Adrenal gland (tissue), 12 donors: ENCODE data around the gene ST3GAL3. TPM values are rescaled to one million over a fixed set of nuclear protein-coding genes. Genes with fewer than 3 reads are reported as not detected.

Experiments used
- DNase-seq, 7 donors: peaks; one replicate each; pipeline ENCODE4 v3.0.0-alpha.2; 2019 to 2020
- H3K27ac ChIP-seq, 5 donors: fragments of 200-600 bp; sonication (generic) in 4 of 5; 1 replicate in 3 of 5; 2 replicates in 2 of 5; pipeline versions ENCODE4 v1.5.1 to v1.8.0; 2016 to 2020; ENCODE audit warnings: mild to moderate bottlenecking in 1 of 5
- H3K27me3 ChIP-seq: fragments of 200-600 bp; 2 replicates; pipeline ENCODE4 v1.8.0; 2021
- H3K36me3 ChIP-seq, 2 donors: fragments of 200-600 bp; replicated peaks in 1 of 2; 1 replicate in 1 of 2; 2 replicates in 1 of 2; pipeline versions ENCODE4 v1.5.1 to v1.8.0; 2018 to 2022
- H3K4me1 ChIP-seq, 2 donors: fragments of 200-600 bp; replicated peaks in 1 of 2; 1 replicate in 1 of 2; 2 replicates in 1 of 2; pipeline versions ENCODE4 v1.5.1 to v1.8.0; 2018 to 2021
- H3K4me3 ChIP-seq, 4 donors: fragments of 200-600 bp; sonication (generic) in 3 of 4; one replicate each; pipeline ENCODE4 v1.5.1; 2016 to 2018
- H3K9me3 ChIP-seq, 3 donors: fragments of 200-600 bp; sonication (generic) in 1 of 3; replicated peaks in 1 of 3; 1 replicate in 2 of 3; 2 replicates in 1 of 3; pipeline versions ENCODE4 v1.5.1 to v1.8.0; 2016 to 2021
- CTCF ChIP-seq, 6 experiments: fragments of 450-650 bp in 4 of 6; fragments of 200-600 bp in 2 of 6; sonication (generic) in 1 of 6; IDR thresholded peaks; 1 replicate in 5 of 6; 2 replicates in 1 of 6; pipeline versions ENCODE4 v1.5.1 to v1.8.0; 2016 to 2021; ENCODE audit warnings: antibody characterized with exemption in 6 of 6, mild to moderate bottlenecking in 2 of 6, moderate library complexity in 1 of 6
- POLR2A ChIP-seq, 2 donors: fragments of 450-650 bp; IDR thresholded peaks; one replicate each; pipeline ENCODE4 v1.6.1; 2017; ENCODE audit warnings: antibody characterized with exemption in 2 of 2, mild to moderate bottlenecking in 2 of 2, moderate library complexity in 1 of 2
- WGBS, 4 donors: extraction: QIAGEN DNeasy Blood & Tissue Kit in 2 of 4; methylation state at CpG; one replicate each; pipeline versions ENCODE4 v1.1.5 to v1.1.7; 2013 to 2017; 5-methylcytosine and 5-hydroxymethylcytosine counted together
- intact Hi-C, 2 donors: fragments of 100-400 bp; cut with DNase I; formaldehyde crosslinking; loops; one replicate each; pipeline versions ENCODE4 v1.14.1 to v1.15.0; 2022 to 2023
- polyA plus RNA-seq, 3 donors: library from polyadenylated mRNA; stranded (reverse); fragments of 200-250 nt in 2 of 3; fragments of 350-450 nt in 1 of 3; fragmentation: Illumina TruSeq in 1 of 3; extraction: RNeasy Lipid Tissue Mini Kit (QIAGEN cat#74804) in 1 of 3; gene quantifications; one replicate each; pipeline ENCODE4 v1.2.3, GENCODE V29; 2013 to 2014
- total RNA-seq, 9 donors: library from RNA; depleted of rRNA in 4 of 9; stranded (reverse); fragments of >200 nt in 4 of 9; fragments of 120-200 nt in 1 of 9; fragmentation: NEBNext Ultra II Directional in 1 of 9; extraction: Animal tissue kit (Norgen Biotek cat#: 25700) in 1 of 9; gene quantifications; one replicate each; pipeline versions ENCODE4 v1.1.0 to v1.2.4, GENCODE V29; 2013 to 2023
- donor health status: healthy with polysubstance abuse.
- donor health status: Bipolar disorder and iron deficiency.
- donor health status: DM: yes; HTN: yes; CAD: no.
- donor health status: DM: no; HTN: no; CAD: no.
- donor health status: DM: no; HTN: no; CAD: no.
- donor health status: DM: yes; HTN: yes; CAD: no.

The ST3GAL3 gene
- total and polyA plus RNA-seq, 12 donors, result 15.6 to 47.5 (median 27.7) TPM

GRCh38 chr1:43938383-43938782 is 231.0 kb downstream of the ST3GAL3 start:
- WGBS, 4 donors, result 81 to 88% (median 85%) methylated on average over 10 of the region's 10 CpGs
- H3K27ac ChIP-seq, result no peak overlapping the region
- no peaks in the 10 kb centered on the region for H3K27me3 ChIP-seq
- TF ChIP-seq CTCF (IDR thresholded peaks at IDR 0.05) (no peak), POLR2A (IDR thresholded peaks at IDR 0.05) (no peak)
- intact Hi-C loops, result loop anchor here in 1 of 2 donors (10.0 kb wide), 1 partner anchor 404 kb away; the partner anchor contains the start of gene PTPRF
- H3K4me3 ChIP-seq, result no peak overlapping the region
- H3K4me1 ChIP-seq, result peaks cover 4 to 11% of the 10 kb centered on the region in 2 donors
- no peak for DNase-seq
- H3K36me3 ChIP-seq, result no peaks in the 10 kb centered on the region
- no peaks in the 10 kb centered on the region for H3K9me3 ChIP-seq

GRCh38 chr1:43938892-43939587 is 231.7 kb downstream of the ST3GAL3 start:
- no peaks in the 10 kb centered on the region for H3K9me3 ChIP-seq
- TF ChIP-seq CTCF (IDR thresholded peaks at IDR 0.05) (no peak), POLR2A (IDR thresholded peaks at IDR 0.05) (no peak)
- no peaks in the 10 kb centered on the region for H3K36me3 ChIP-seq
- H3K27me3 ChIP-seq, result no peaks in the 10 kb centered on the region
- intact Hi-C loops, result loop anchor here in 1 of 2 donors (10.0 kb wide), 1 partner anchor 404 kb away; the partner anchor contains the start of gene PTPRF
- WGBS, 4 donors, result 72 to 87% (median 79%) methylated on average over 2 to 3 of the region's 3 CpGs
- H3K4me1 ChIP-seq, result peaks cover 4% of the 10 kb centered on the region in 2 donors
- DNase-seq, result no peak
- no peak overlapping the region for H3K27ac ChIP-seq
- H3K4me3 ChIP-seq, result no peak overlapping the region

- WGBS, 4 donors, result 87 to 94% (median 89%) methylated on average over 3 of the region's 3 CpGs
- TF ChIP-seq POLR2A (IDR thresholded peaks at IDR 0.05), result no peak
- TF ChIP-seq CTCF (IDR thresholded peaks at IDR 0.05), result no peak
- no peaks in the 10 kb centered on the region for H3K27me3 ChIP-seq
- peaks cover 10 to 14% of the 10 kb centered on the region in 2 donors for H3K4me1 ChIP-seq
- H3K4me3 ChIP-seq, result no peak overlapping the region
- H3K9me3 ChIP-seq, result no peaks in the 10 kb centered on the region
- no peak for DNase-seq
- intact Hi-C loops, result no loop called here
- H3K36me3 ChIP-seq, result no peaks in the 10 kb centered on the region
- H3K27ac ChIP-seq, result no peak overlapping the region
Observed at GRCh38 chr1:43942411-43942810, 235.1 kb downstream of the ST3GAL3 start.

GRCh38 chr1:43944860-43945259 is 237.5 kb downstream of the ST3GAL3 start:
- Histone ChIP-seq H3K27me3 (no peaks in the 10 kb centered on the region), H3K36me3 (peaks cover 0 to 4% of the 10 kb centered on the region in 2 donors), H3K4me3 (no peak overlapping the region), H3K4me1 (peaks cover 23 to 27% of the 10 kb centered on the region in 2 donors), H3K27ac (no peak overlapping the region), H3K9me3 (no peaks in the 10 kb centered on the region)
- WGBS, 4 donors, result 96 to 100% (median 99%) methylated on average over 1 of the region's 1 CpG
- intact Hi-C loops, result no loop called here
- TF ChIP-seq CTCF (IDR thresholded peaks at IDR 0.05) (no peak), POLR2A (IDR thresholded peaks at IDR 0.05) (no peak)
- DNase-seq, result no peak
